Neural cell (in vitro differentiated cells): Measurements from ENCODE around the gene PTPRT. TPM values are rescaled to one million over a fixed set of nuclear protein-coding genes. Genes with fewer than 3 reads are reported as not detected.

Experiments used
- H2AFZ ChIP-seq: fragments of 200-600, 300-800 bp; sonication (generic), shearing (Covaris generic); 2 replicates; pipeline ENCODE4 v1.6.0; 2014; ENCODE audit warnings: low read depth, mild to moderate bottlenecking, antibody characterized with exemption, low read length, moderate library complexity
- H3F3A ChIP-seq: fragments of 200-600 bp; shearing (Covaris generic); 2 replicates; pipeline ENCODE4 v1.6.1; 2016; ENCODE audit warnings: mild to moderate bottlenecking, moderate library complexity, mixed read lengths, antibody characterized with exemption, low read length; ENCODE audit not compliant: insufficient read depth, poor library complexity, severe bottlenecking
- H3K27ac ChIP-seq: fragments of 200-600, 300-800 bp; sonication (generic), shearing (Covaris generic); 2 replicates; pipeline ENCODE4 v1.5.1; 2014; ENCODE audit warnings: mild to moderate bottlenecking, low read length, moderate library complexity
- H3K27me3 ChIP-seq: fragments of 300-800, 200-600 bp; sonication (generic), shearing (Covaris generic); 2 replicates; pipeline ENCODE4 v1.6.0; 2014; ENCODE audit warnings: mild to moderate bottlenecking, low read depth, low read length, moderate library complexity; ENCODE audit not compliant: insufficient read depth
- H3K36me3 ChIP-seq: fragments of 300-800, 200-600 bp; sonication (generic), shearing (Covaris generic); 2 replicates; pipeline ENCODE4 v1.5.1; 2014; ENCODE audit warnings: mild to moderate bottlenecking, antibody characterized with exemption, low read length, moderate library complexity; ENCODE audit not compliant: insufficient read depth
- H3K4me2 ChIP-seq: fragments of 300-800, 200-600 bp; sonication (generic), shearing (Covaris generic); 2 replicates; pipeline ENCODE4 v1.6.0; 2014; ENCODE audit warnings: mild to moderate bottlenecking, low read length
- H3K4me3 ChIP-seq: fragments of 300-800, 200-600 bp; sonication (generic), shearing (Covaris generic); 2 replicates; pipeline ENCODE4 v1.5.1; 2014; ENCODE audit warnings: mild to moderate bottlenecking, low read length, moderate library complexity
- H3K79me2 ChIP-seq: fragments of 200-600 bp; shearing (Covaris generic); replicated peaks from 2 replicates; pipeline ENCODE4 v1.6.0; 2014; ENCODE audit warnings: mild to moderate bottlenecking, low read length, moderate library complexity; ENCODE audit not compliant: insufficient read depth
- H3K9ac ChIP-seq: fragments of 300-800, 200-600 bp; sonication (generic), shearing (Covaris generic); 2 replicates; pipeline ENCODE4 v1.6.1; 2016; ENCODE audit warnings: mild to moderate bottlenecking, low read length, mixed read lengths
- H3K9me2 ChIP-seq: fragments of 200-600 bp; shearing (Covaris generic); 2 replicates; pipeline ENCODE4 v1.6.1; 2016; ENCODE audit warnings: mild to moderate bottlenecking, low read length, mixed read lengths; ENCODE audit not compliant: insufficient read depth
- H3K9me3 ChIP-seq: fragments of 200-600, 300-800 bp; sonication (generic), shearing (Covaris generic); 2 replicates; pipeline ENCODE4 v1.6.1; 2016; ENCODE audit warnings: mild to moderate bottlenecking, mixed run types, low read length, moderate library complexity, mixed read lengths
- H4K20me1 ChIP-seq: fragments of 200-600 bp; shearing (Covaris generic); 2 replicates; pipeline ENCODE4 v1.6.1; 2016; ENCODE audit warnings: mild to moderate bottlenecking, mixed run types; ENCODE audit not compliant: insufficient read depth
- CTCF ChIP-seq: fragments of 450-650 bp; IDR thresholded peaks from 2 replicates; pipeline ENCODE4 v1.5.1; 2014; ENCODE audit warnings: antibody characterized with exemption, mild to moderate bottlenecking, moderate library complexity; ENCODE audit not compliant: poor library complexity, severe bottlenecking
- EP300 ChIP-seq: fragments of 450-650 bp; conservative IDR thresholded peaks from 2 replicates; pipeline ENCODE4 v1.6.1; 2014; ENCODE audit warnings: antibody characterized with exemption, mild to moderate bottlenecking, moderate library complexity; ENCODE audit not compliant: poor library complexity, severe bottlenecking
- EZH2 ChIP-seq: fragments of 200-600, 300-800 bp; shearing (Covaris generic), sonication (generic); IDR thresholded peaks from 2 replicates; pipeline ENCODE4 v1.6.1; 2014; ENCODE audit warnings: antibody characterized with exemption, low read length, borderline replicate concordance, mild to moderate bottlenecking; ENCODE audit not compliant: insufficient read depth, poor library complexity, severe bottlenecking
- MXI1 ChIP-seq: fragments of 450-650 bp; conservative IDR thresholded peaks from 2 replicates; pipeline ENCODE4 v1.6.1; 2014; ENCODE audit warnings: antibody characterized with exemption, mild to moderate bottlenecking; ENCODE audit not compliant: poor library complexity, severe bottlenecking
- POLR2AphosphoS5 ChIP-seq: IDR thresholded peaks from 2 replicates; pipeline ENCODE4 v1.6.1; 2012
- RAD21 ChIP-seq: fragments of 450-650 bp; conservative IDR thresholded peaks from 2 replicates; pipeline ENCODE4 v1.6.1; 2014; ENCODE audit warnings: antibody characterized with exemption, mild to moderate bottlenecking, moderate library complexity
- SMC3 ChIP-seq: fragments of 450-650 bp; conservative IDR thresholded peaks from 2 replicates; pipeline ENCODE4 v1.6.1; 2014; ENCODE audit warnings: antibody characterized with exemption, mild to moderate bottlenecking, moderate library complexity; ENCODE audit not compliant: poor library complexity
- TAF1 ChIP-seq: IDR thresholded peaks from 2 replicates; pipeline ENCODE4 v1.6.1; 2012; ENCODE audit warnings: low read depth
- polyA plus RNA-seq: library from polyadenylated mRNA; depleted of rRNA; stranded (reverse); fragments of >200 nt; gene quantifications from 2 replicates; pipeline ENCODE4 v1.2.3, GENCODE V29; 2014
- TF ChIP-seq, protein P1 (sequence below): IDR thresholded peaks from 2 replicates; pipeline ENCODE4 v1.6.1; 2012; ENCODE audit warnings: borderline replicate concordance

Gene PTPRT
- polyA plus RNA-seq, 1 donor from 2014 or later: 9.2 TPM

- H3K27ac ChIP-seq: no peak overlapping the region
- H3K9ac ChIP-seq: no peak overlapping the region
- no peak for TF ChIP-seq RAD21
- no peak overlapping the region for H2AFZ ChIP-seq
- H3K4me3 ChIP-seq: no peak overlapping the region
- no peaks in the 10 kb centered on the region for H3K27me3 ChIP-seq
- no peaks in the 10 kb centered on the region for H3K9me3 ChIP-seq
- no peaks in the 10 kb centered on the region for H3F3A ChIP-seq
- H3K36me3 ChIP-seq: no peaks in the 10 kb centered on the region
- H4K20me1 ChIP-seq: no peaks in the 10 kb centered on the region
- no peaks in the 10 kb centered on the region for H3K9me2 ChIP-seq
- no peak overlapping the region for H3K4me2 ChIP-seq
- H3K79me2 ChIP-seq: no peaks in the 10 kb centered on the region
Observed at GRCh38 chr20:43140726-43141125, 49.0 kb downstream of the PTPRT start.

DNA sequence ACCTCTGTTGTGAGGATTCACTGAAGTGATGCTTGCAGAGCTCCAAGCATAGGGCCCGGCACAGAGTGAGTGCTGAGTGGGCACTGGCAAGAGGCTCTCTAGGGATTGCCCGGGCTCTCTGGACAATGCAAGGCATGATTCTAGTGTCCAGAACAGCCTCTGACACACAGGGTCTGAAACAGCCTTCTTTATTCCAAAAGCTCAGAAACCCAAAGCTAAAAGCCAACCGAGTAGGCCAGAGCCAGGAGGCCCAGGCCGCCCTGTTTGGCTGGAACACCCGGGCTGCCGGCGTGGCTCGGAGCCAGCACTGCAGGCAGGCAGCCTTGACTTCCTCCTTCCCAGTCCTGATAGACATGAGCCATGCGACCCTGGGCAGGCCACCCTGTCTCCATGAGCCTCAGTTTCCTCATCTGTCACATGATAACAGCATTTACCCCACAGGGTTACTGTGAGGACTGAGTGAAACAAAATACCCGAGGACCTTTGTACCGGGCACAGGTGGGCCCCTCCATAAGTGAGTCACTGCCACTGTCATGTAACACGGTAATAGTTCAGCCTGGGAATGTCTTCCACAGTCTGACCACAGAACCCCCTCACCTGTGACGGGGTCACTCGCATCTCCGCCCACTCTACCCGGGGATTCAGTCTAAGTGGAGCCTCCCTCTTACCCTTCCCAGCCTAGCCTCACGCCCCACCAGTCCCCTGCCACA is 51.5 kb downstream of the PTPRT start:
- Histone ChIP-seq H3K4me2 (no peak overlapping the region), H3K27ac (no peak overlapping the region), H3F3A (no peaks in the 10 kb centered on the region), H2AFZ (no peak overlapping the region), H3K36me3 (no peaks in the 10 kb centered on the region), H3K9me3 (no peaks in the 10 kb centered on the region), H3K9me2 (no peaks in the 10 kb centered on the region), H3K79me2 (no peaks in the 10 kb centered on the region), H3K4me3 (no peak overlapping the region), H3K9ac (no peak overlapping the region), H4K20me1 (no peaks in the 10 kb centered on the region), H3K27me3 (no peaks in the 10 kb centered on the region)
- TF ChIP-seq CTCF (no peak), EP300 (no peak), MXI1 (no peak), RAD21 (no peak), EZH2 (no peak), SMC3 (no peak)

GRCh38 chr20:43137160-43137559 is 52.5 kb downstream of the PTPRT start:
- no peak overlapping the region for H2AFZ ChIP-seq

More at GRCh38 chr20:43137160-43137559, 52.5 kb downstream of the PTPRT start:
- Histone ChIP-seq H3K9me2 (no peaks in the 10 kb centered on the region), H3K9ac (no peak overlapping the region), H3K36me3 (no peaks in the 10 kb centered on the region), H3K4me3 (no peak overlapping the region), H4K20me1 (no peaks in the 10 kb centered on the region), H3K4me2 (no peak overlapping the region), H3K27me3 (no peaks in the 10 kb centered on the region), H3K9me3 (no peaks in the 10 kb centered on the region), H3K27ac (no peak overlapping the region), H3K79me2 (no peaks in the 10 kb centered on the region), H3F3A (no peaks in the 10 kb centered on the region)
- TF ChIP-seq RAD21: no peak
- no peak for TF ChIP-seq EP300
- TF ChIP-seq EZH2: no peak
- no peak for TF ChIP-seq TAF1
- no peak for TF ChIP-seq SMC3
- TF ChIP-seq MXI1: no peak
- TF ChIP-seq, protein P1, sequence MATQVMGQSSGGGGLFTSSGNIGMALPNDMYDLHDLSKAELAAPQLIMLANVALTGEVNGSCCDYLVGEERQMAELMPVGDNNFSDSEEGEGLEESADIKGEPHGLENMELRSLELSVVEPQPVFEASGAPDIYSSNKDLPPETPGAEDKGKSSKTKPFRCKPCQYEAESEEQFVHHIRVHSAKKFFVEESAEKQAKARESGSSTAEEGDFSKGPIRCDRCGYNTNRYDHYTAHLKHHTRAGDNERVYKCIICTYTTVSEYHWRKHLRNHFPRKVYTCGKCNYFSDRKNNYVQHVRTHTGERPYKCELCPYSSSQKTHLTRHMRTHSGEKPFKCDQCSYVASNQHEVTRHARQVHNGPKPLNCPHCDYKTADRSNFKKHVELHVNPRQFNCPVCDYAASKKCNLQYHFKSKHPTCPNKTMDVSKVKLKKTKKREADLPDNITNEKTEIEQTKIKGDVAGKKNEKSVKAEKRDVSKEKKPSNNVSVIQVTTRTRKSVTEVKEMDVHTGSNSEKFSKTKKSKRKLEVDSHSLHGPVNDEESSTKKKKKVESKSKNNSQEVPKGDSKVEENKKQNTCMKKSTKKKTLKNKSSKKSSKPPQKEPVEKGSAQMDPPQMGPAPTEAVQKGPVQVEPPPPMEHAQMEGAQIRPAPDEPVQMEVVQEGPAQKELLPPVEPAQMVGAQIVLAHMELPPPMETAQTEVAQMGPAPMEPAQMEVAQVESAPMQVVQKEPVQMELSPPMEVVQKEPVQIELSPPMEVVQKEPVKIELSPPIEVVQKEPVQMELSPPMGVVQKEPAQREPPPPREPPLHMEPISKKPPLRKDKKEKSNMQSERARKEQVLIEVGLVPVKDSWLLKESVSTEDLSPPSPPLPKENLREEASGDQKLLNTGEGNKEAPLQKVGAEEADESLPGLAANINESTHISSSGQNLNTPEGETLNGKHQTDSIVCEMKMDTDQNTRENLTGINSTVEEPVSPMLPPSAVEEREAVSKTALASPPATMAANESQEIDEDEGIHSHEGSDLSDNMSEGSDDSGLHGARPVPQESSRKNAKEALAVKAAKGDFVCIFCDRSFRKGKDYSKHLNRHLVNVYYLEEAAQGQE: no peak
- no peak for TF ChIP-seq CTCF
- TF ChIP-seq POLR2AphosphoS5: no peak
